ENCODE data around the gene VGLL4. TPM values are rescaled to one million over a fixed set of nuclear protein-coding genes. Genes with fewer than 3 reads are reported as not detected.

The VGLL4 gene
- total RNA-seq, 2 donors from 2014 or later = 87.2 to 203 TPM

DNA sequence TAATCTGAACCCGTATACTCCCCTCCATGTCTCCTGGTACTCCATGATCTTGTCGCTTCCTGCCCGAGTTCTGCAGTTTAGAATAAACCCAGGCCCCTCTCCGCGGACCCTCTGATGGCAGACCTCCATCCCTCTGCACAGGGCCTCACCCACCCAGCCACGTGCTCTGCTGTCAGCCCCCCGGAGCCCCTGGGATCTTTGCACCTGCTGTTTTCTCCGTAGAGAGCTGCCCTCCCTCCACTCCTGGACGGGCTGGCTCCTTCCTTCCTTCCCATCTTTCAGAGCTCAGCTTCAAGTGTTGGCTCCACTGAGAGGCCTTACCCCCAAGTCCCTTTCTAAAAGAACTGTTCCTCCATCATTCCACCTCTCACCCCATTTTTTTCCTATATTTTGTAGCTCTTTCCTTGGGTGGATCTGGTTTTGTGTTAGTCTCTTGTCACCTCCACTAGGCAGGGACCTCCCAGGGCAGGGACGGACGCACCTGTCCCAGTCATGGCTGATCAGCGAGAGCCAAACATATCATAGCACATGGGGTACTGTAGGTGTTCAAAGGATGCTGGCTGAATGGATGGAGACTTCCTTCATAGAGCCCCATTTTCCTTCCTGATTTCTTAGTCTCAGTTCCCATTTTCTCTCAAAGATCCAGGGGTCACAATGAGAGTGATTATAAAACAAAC, 106.6 kb downstream of the VGLL4 start:
- intact Hi-C loops (cut with DNase I) = no loop called here
- Histone ChIP-seq H3K36me3 (no peaks in the 10 kb centered on the region), H3K27me3 (replicated peaks; ENCODE audit: insufficient read depth) (no peaks in the 10 kb centered on the region), H3K4me3 (no peak overlapping the region), H3K9me3 (no peaks in the 10 kb centered on the region), H3K4me1 (replicated peaks) (peaks cover 5% of the 10 kb centered on the region), H3K27ac (no peak overlapping the region)
- TF ChIP-seq, protein P1, sequence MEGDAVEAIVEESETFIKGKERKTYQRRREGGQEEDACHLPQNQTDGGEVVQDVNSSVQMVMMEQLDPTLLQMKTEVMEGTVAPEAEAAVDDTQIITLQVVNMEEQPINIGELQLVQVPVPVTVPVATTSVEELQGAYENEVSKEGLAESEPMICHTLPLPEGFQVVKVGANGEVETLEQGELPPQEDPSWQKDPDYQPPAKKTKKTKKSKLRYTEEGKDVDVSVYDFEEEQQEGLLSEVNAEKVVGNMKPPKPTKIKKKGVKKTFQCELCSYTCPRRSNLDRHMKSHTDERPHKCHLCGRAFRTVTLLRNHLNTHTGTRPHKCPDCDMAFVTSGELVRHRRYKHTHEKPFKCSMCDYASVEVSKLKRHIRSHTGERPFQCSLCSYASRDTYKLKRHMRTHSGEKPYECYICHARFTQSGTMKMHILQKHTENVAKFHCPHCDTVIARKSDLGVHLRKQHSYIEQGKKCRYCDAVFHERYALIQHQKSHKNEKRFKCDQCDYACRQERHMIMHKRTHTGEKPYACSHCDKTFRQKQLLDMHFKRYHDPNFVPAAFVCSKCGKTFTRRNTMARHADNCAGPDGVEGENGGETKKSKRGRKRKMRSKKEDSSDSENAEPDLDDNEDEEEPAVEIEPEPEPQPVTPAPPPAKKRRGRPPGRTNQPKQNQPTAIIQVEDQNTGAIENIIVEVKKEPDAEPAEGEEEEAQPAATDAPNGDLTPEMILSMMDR (IDR thresholded peaks at IDR 0.05) = no peak
- TF ChIP-seq POLR2A (IDR thresholded peaks at IDR 0.05) (no peak), POLR2AphosphoS5 (IDR thresholded peaks at IDR 0.05) (no peak)
- 85% methylated on average over 12 of the region's 12 CpGs for WGBS
- no peak for DNase-seq (ENCODE audit: low spot score)

DNA sequence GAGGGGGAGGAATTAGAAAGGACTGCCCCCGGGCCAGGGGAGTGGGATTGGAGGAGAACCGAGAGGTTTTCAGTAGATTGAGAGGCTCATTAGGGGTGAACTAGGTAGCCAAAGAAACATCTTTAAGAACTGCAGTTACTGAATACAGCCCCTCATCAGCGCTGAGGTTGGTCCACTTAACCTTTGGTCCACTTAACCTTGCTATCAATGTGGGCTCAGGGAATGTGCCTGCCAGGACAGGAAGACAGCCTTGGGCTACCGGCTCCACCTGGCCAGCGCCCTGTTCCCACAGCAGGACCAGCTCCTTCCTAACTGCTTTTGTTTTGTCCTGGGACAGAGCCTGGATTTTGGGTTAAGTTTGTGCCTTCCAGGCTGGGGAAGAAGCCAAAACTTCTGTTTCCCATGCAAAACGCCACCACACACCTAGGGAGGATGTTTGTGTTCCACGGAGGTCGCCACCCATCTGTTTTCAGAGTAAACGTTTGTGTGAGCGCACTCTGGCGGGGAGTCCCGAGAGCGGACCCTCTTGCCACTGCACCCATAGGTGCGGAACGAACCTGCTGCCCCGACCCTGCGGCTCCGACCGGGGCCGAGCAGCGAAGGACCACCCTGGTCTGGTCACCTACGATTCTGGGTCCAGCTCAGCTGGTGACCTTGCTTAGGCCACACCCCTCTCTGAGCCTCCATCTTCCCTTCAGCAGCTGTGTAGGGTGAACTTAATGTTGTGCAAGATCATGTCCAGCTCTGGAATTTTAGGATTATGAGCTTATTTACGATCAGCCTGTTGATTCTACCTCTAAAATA, 107.4 kb downstream of the VGLL4 start:
- Histone ChIP-seq H3K4me3 (no peak overlapping the region), H3K4me1 (replicated peaks) (peaks cover 5% of the 10 kb centered on the region), H3K27ac (no peak overlapping the region), H3K27me3 (replicated peaks; ENCODE audit: insufficient read depth) (no peaks in the 10 kb centered on the region), H3K36me3 (no peaks in the 10 kb centered on the region), H3K9me3 (no peaks in the 10 kb centered on the region)
- TF ChIP-seq POLR2A (IDR thresholded peaks at IDR 0.05) (no peak), POLR2AphosphoS5 (IDR thresholded peaks at IDR 0.05) (no peak)
- TF ChIP-seq, protein P1 (IDR thresholded peaks at IDR 0.05) = no peak
- intact Hi-C loops (cut with DNase I) = no loop called here
- DNase-seq (ENCODE audit: low spot score) = no peak
- 68% methylated on average over 23 of the region's 23 CpGs for WGBS

DNA sequence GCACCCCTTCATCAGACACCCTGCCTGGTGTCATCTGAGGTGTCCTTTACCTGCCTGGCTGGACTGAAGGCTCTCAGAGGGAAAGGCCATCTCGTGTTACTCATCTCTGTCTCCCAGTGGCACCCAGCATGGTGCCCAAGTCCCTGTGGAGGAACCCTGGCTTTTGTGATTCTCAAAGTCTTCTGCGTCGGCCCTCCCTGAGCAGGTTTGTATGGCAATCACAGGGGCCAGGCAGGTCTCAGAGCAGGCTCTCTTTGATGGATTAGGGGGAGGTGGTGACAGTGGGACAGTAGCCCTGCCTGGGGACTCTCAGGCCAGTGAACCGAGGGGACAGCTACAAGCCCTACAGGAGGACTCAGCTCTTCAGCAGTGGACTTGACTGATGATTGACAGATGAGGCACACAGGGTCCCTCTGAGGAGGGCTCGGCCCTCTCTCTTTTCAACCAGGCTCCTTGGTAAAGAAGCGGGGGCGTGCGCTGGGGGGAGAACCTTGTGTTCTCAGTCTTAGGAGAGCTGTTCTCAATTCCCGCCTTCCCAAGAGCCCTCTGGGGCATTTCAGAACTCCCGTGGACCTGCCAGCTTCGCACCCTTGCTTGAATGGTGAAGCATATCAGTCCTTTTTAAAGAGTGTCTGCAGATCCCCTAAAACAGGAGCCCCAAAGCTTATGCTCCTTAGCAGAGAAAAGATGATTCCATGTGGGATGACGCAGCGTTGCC, 108.3 kb downstream of the VGLL4 start:
- H3K4me1 ChIP-seq (replicated peaks) = peaks cover 5% of the 10 kb centered on the region
- no peaks in the 10 kb centered on the region for H3K27me3 ChIP-seq (replicated peaks; ENCODE audit: insufficient read depth)
- no peaks in the 10 kb centered on the region for H3K9me3 ChIP-seq
- TF ChIP-seq POLR2A (IDR thresholded peaks at IDR 0.05) (no peak), POLR2AphosphoS5 (IDR thresholded peaks at IDR 0.05) (no peak)
- TF ChIP-seq, protein P1 (IDR thresholded peaks at IDR 0.05) = no peak
- no peak overlapping the region for H3K27ac ChIP-seq
- WGBS = 95% methylated on average over 13 of the region's 13 CpGs
- no peaks in the 10 kb centered on the region for H3K36me3 ChIP-seq
- H3K4me3 ChIP-seq = no peak overlapping the region
- DNase-seq (ENCODE audit: low spot score) = no peak
- intact Hi-C loops (cut with DNase I) = no loop called here

DNA sequence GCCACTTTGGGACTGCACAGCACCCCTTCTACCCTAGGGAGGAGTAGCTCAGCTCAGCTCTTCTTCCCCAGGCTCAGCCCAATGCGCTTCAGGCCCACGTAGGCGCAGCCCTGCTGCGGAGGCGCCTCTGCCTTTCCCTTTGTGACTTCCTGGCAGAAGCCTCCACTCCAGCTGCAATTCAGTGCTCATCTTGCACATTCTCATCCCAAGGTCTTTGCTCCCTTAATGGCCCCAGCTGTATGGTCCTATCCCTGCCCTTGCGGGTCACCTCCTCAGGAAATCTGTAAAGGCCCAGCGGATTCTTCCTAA, 109.0 kb downstream of the VGLL4 start:
- intact Hi-C loops (cut with DNase I) = no loop called here
- WGBS = 98% methylated on average over 7 of the region's 7 CpGs
- H3K36me3 ChIP-seq = no peaks in the 10 kb centered on the region
- peaks cover 5% of the 10 kb centered on the region for H3K4me1 ChIP-seq (replicated peaks)
- no peak for DNase-seq (ENCODE audit: low spot score)
- TF ChIP-seq POLR2A (IDR thresholded peaks at IDR 0.05) (no peak), POLR2AphosphoS5 (IDR thresholded peaks at IDR 0.05) (no peak)
- TF ChIP-seq, protein P1 (IDR thresholded peaks at IDR 0.05) = no peak
- H3K27ac ChIP-seq = no peak overlapping the region
- H3K4me3 ChIP-seq = no peak overlapping the region
- no peaks in the 10 kb centered on the region for H3K9me3 ChIP-seq
- H3K27me3 ChIP-seq (replicated peaks; ENCODE audit: insufficient read depth) = no peaks in the 10 kb centered on the region

All from prostate gland (tissue), 2 donors.